K562 (cell line): ENCODE results near the gene NR3C2. TPM values are rescaled to one million over a fixed set of nuclear protein-coding genes. Genes with fewer than 3 reads are reported as not detected.

Experiments
- ATAC-seq: fragments of 200-7000 bp; cut with Tn5 transposase; 3 replicates; pipeline ENCODE4 v1.9.1; 2020; ENCODE audit warnings: moderate library complexity
- BruUV-seq: library from RNA; stranded (reverse); fragments of 400-500 nt; replicated peaks from 2 replicates; lab custom pipeline; 2021; lab: Mats Ljungman, UMichigan
- CTCF ChIA-PET: fragments of 300-600 bp; formaldehyde crosslinking; extraction: SDS; loops from one replicate; lab custom pipeline; 2021; ENCODE audit warnings: low intra/inter-chr PET ratio; lab: Yijun Ruan, JAX
- POLR2A ChIA-PET: fragments of 300-600, 350-650 bp; sonication (Branson Sonifier 250); formaldehyde crosslinking; extraction: SDS; loops from one replicate; lab custom pipeline; 2021; ENCODE audit warnings: antibody characterized with exemption, inconsistent platforms; lab: Yijun Ruan, JAX
- DNase-seq, 4 experiments: peaks; one replicate each; pipeline versions ENCODE4 v3.0.0 to v3.0.0-alpha.2; 2011 to 2018; ENCODE audit warnings: low spot score in 3 of 4, mixed read lengths in 3 of 4; ENCODE audit errors: extremely low read depth in 1 of 4
- FAIRE-seq: peaks from 2 replicates; lab custom pipeline; 2011; peaks lifted over from hg19 to GRCh38; lab: Jason Lieb, UNC
- H2AFZ ChIP-seq: 2 replicates; pipeline ENCODE4 v1.6.0; 2011; ENCODE audit warnings: low read depth, low read length, control low read depth, inconsistent platforms
- H3K27ac ChIP-seq: fragments of 200-600 bp; 3 replicates; pipeline ENCODE4 v1.8.0; 2011; ENCODE audit warnings: low read depth, mild to moderate bottlenecking, control low read depth, inconsistent platforms, low read length, moderate library complexity, mixed read lengths; ENCODE audit errors: extremely low read depth
- H3K27me3 ChIP-seq, 2 experiments: fragments of 300-600 bp in 1 of 2; 2 replicates in 1 of 2; 3 replicates in 1 of 2; pipeline versions ENCODE4 v1.6.0 to v1.8.0; 2011; ENCODE audit warnings: inconsistent platforms in 2 of 2, low read length in 2 of 2, mild to moderate bottlenecking in 1 of 2, mixed read lengths in 1 of 2, moderate library complexity in 1 of 2; ENCODE audit not compliant: control insufficient read depth in 2 of 2, insufficient read depth in 2 of 2
- H3K36me3 ChIP-seq: fragments of 300-600 bp; 3 replicates; pipeline ENCODE4 v1.8.0; 2011; ENCODE audit warnings: mild to moderate bottlenecking, low read length, inconsistent platforms; ENCODE audit not compliant: control insufficient read depth, insufficient read depth
- H3K4me1 ChIP-seq, 2 experiments: fragments of 200-600 bp in 1 of 2; replicated peaks in 1 of 2; 2 replicates in 1 of 2; 3 replicates in 1 of 2; pipeline versions ENCODE4 v1.5.1 to v1.8.0; 2011; ENCODE audit warnings: inconsistent platforms in 2 of 2, low read length in 2 of 2, mild to moderate bottlenecking in 1 of 2, mixed read lengths in 1 of 2, moderate library complexity in 1 of 2; ENCODE audit not compliant: control insufficient read depth in 2 of 2, insufficient read depth in 2 of 2
- H3K4me2 ChIP-seq: 2 replicates; pipeline ENCODE4 v1.6.1; 2011; ENCODE audit warnings: low read length, control low read depth, inconsistent platforms, mixed read lengths; ENCODE audit not compliant: insufficient read depth
- H3K4me3 ChIP-seq: fragments of 200-600 bp; sonication (generic), shearing (Covaris generic); 2 replicates; pipeline ENCODE4 v1.5.1; 2016; ENCODE audit warnings: control low read depth, inconsistent platforms
- H3K79me2 ChIP-seq: fragments of 200-600 bp; 3 replicates; pipeline ENCODE4 v1.8.0; 2011; ENCODE audit warnings: low read length, inconsistent platforms; ENCODE audit not compliant: control insufficient read depth, insufficient read depth
- H3K9ac ChIP-seq, 2 experiments: 2 replicates each; pipeline versions ENCODE4 v1.6.0 to v1.6.1; 2011; ENCODE audit warnings: low read depth in 2 of 2, low read length in 2 of 2, control low read depth in 1 of 2, inconsistent platforms in 1 of 2, mild to moderate bottlenecking in 1 of 2, mixed read lengths in 1 of 2; ENCODE audit not compliant: insufficient read depth in 1 of 2
- H3K9me1 ChIP-seq: one replicate; pipeline ENCODE4 v1.6.0; 2011; ENCODE audit warnings: inconsistent platforms, mild to moderate bottlenecking, low read length, moderate library complexity; ENCODE audit not compliant: control insufficient read depth, insufficient read depth
- H3K9me3 ChIP-seq: replicated peaks from 2 replicates; pipeline ENCODE4 v1.5.1; 2011; ENCODE audit warnings: low read depth, low read length, inconsistent platforms; ENCODE audit not compliant: control insufficient read depth, insufficient read depth
- H4K20me1 ChIP-seq: replicated peaks from 2 replicates; pipeline ENCODE4 v1.6.1; 2011; ENCODE audit warnings: low read length, inconsistent platforms, mixed read lengths; ENCODE audit not compliant: control insufficient read depth, insufficient read depth
- KLF10 ChIP-seq: fragments of 250-450 bp; sonication (Bioruptor Pico); IDR thresholded peaks from 2 replicates; pipeline ENCODE4 v1.6.1; 2021; ENCODE audit warnings: matching md5 sums
- MCM3 ChIP-seq: fragments of 450-650 bp; IDR thresholded peaks from 2 replicates; pipeline ENCODE4 v1.6.1; 2016
- NCOA6 ChIP-seq: fragments of 450-650 bp; IDR thresholded peaks from 2 replicates; pipeline ENCODE4 v1.6.1; 2017; ENCODE audit warnings: mild to moderate bottlenecking
- SMAD3 ChIP-seq: fragments of 450-650 bp; formaldehyde crosslinking; conservative IDR thresholded peaks from 2 replicates; pipeline ENCODE4 v1.4.0; 2020; ENCODE audit warnings: mild to moderate bottlenecking
- SMARCE1 ChIP-seq: fragments of 450-650 bp; IDR thresholded peaks from 2 replicates; pipeline ENCODE4 v1.7.1; 2016; ENCODE audit warnings: mild to moderate bottlenecking
- ZFP36 ChIP-seq: fragments of 150-350 bp; IDR thresholded peaks from 2 replicates; pipeline ENCODE4 v1.6.1; 2018; ENCODE audit warnings: low read length, low read depth; ENCODE audit not compliant: partially characterized antibody
- ZNF174 ChIP-seq: fragments of 250-450 bp; sonication (Bioruptor Pico); IDR thresholded peaks from 2 replicates; pipeline ENCODE4 v1.4.0; 2020; ENCODE audit warnings: mild to moderate bottlenecking
- ZNF23 ChIP-seq: fragments of 250-450 bp; sonication (Bioruptor Pico); IDR thresholded peaks from 2 replicates; pipeline ENCODE4 v1.4.0; 2020; ENCODE audit warnings: mild to moderate bottlenecking
- ZNF324 ChIP-seq: fragments of 250-450 bp; sonication (Bioruptor Pico); IDR thresholded peaks from 2 replicates; pipeline ENCODE4 v1.4.0; 2020; ENCODE audit warnings: mild to moderate bottlenecking
- WGBS: fragments of 100-300 bp; shearing (Covaris generic); methylation state at CpG from one replicate; pipeline ENCODE4 v1.1.6; 2016; ENCODE audit warnings: low coverage, mixed read lengths; ENCODE audit not compliant: insufficient coverage; ENCODE audit errors: missing lambda C conversion rate; 5-methylcytosine and 5-hydroxymethylcytosine counted together
- in situ Hi-C: fragments of 300-500 bp; cut with MboI; formaldehyde crosslinking; loops from 4 replicates; pipeline ENCODE4 v1.15.0; 2018; ENCODE audit warnings: inconsistent platforms, mixed read lengths
- intact Hi-C: fragments of 100-400 bp; cut with micrococcal nuclease; formaldehyde crosslinking; loops from 2 replicates; pipeline ENCODE4 v1.14.2; 2022
- polyA plus RNA-seq, 8 experiments: library from polyadenylated mRNA; depleted of rRNA in 4 of 8; stranded (reverse) in 5 of 8; unstranded in 3 of 8; fragments of >200 nt; fragmentation: Nextera tagmentation in 2 of 8; fragmentation: Illumina TruSeq in 1 of 8; extraction: Ambion mirVana in 2 of 8; extraction: Trizol in 1 of 8; gene quantifications; 2 replicates each; pipeline versions ENCODE4 v1.2.1 to v1.2.3, GENCODE V29; 2011 to 2014; ENCODE audit warnings: inconsistent platforms in 1 of 8, missing spikeins in 1 of 8
- total RNA-seq, 7 experiments: library from RNA; depleted of rRNA in 6 of 7; stranded (reverse); fragments of >200 nt in 6 of 7; fragmentation: Illumina TruSeq in 2 of 7; extraction: Trizol in 2 of 7; gene quantifications; 2 replicates each; pipeline versions ENCODE4 v1.2.1 to v1.2.3, GENCODE V29; 2011 to 2021; ENCODE audit warnings: low replicate concordance in 1 of 7
- TF ChIP-seq, protein P1 (sequence below): fragments of 450-650 bp; IDR thresholded peaks from 2 replicates; pipeline ENCODE4 v1.7.0; 2016; ENCODE audit warnings: borderline replicate concordance
- TF ChIP-seq, protein P2 (sequence below): sonication (generic); formaldehyde crosslinking; IDR thresholded peaks from 2 replicates; pipeline ENCODE4 v1.8.0; 2022; ENCODE audit warnings: mild to moderate bottlenecking, missing genetic modification reagents
- TF ChIP-seq, protein P3 (sequence below): sonication (generic); formaldehyde crosslinking; IDR thresholded peaks from 2 replicates; pipeline ENCODE4 v1.8.1; 2023; ENCODE audit warnings: mild to moderate bottlenecking, missing genetic modification reagents

NR3C2 gene
- total and polyA plus RNA-seq, 9 of the 15 experiments (the other 6 are each of a cell fraction or from before 2014, with no cell fraction given) = 0.01 to 0.28 (median 0.16) TPM; not detected in 2

DNA sequence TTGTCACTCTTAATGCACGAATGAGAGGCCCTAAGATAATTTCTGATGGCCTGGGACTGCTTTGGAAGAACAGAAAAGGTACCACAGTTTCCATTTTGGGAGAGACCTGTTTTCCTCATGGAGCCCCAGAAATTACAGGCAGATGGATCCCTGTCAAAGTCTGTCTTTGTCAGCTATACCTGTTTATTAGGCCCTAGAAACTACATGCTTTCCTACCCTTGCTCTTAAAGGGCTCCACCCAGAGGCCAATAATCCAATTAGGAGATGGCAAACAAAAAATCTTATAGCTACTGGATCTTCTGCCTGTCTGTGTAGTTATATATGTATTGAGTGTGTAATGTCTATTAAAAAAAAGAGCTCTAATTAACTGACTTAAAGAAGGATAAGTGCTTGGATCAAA, 141.3 kb downstream of the NR3C2 start:
- intact Hi-C loops = no loop called here
- TF ChIP-seq ZFP36 (peak; percentile 80), SMAD3 (CRISPR knock-in tag) (no peak)
- TF ChIP-seq, all 486 proteins: peak for 1
- Histone ChIP-seq H3K9me1 (no peaks in the 10 kb centered on the region), H3K9ac (no peak overlapping the region), H3K36me3 (no peaks in the 10 kb centered on the region), H3K4me3 (no peak overlapping the region), H4K20me1 (no peaks in the 10 kb centered on the region), H3K79me2 (no peaks in the 10 kb centered on the region), H3K4me1 (no peaks in the 10 kb centered on the region), H2AFZ (no peak overlapping the region), H3K27me3 (no peaks in the 10 kb centered on the region), H3K27ac (no peak overlapping the region), H3K4me2 (no peak overlapping the region), H3K9me3 (no peaks in the 10 kb centered on the region)
- ChIA-PET POLR2A (no interaction called here), CTCF (no interaction called here)
- 0% methylated on average over 1 of the region's 1 CpG for WGBS
- in situ Hi-C loops = no loop called here
- peak in 2 of 4 experiments; percentile 7 to 16 for DNase-seq
- no peak for FAIRE-seq
- BruUV-seq = no TSS peak
- ATAC-seq = no peak

DNA sequence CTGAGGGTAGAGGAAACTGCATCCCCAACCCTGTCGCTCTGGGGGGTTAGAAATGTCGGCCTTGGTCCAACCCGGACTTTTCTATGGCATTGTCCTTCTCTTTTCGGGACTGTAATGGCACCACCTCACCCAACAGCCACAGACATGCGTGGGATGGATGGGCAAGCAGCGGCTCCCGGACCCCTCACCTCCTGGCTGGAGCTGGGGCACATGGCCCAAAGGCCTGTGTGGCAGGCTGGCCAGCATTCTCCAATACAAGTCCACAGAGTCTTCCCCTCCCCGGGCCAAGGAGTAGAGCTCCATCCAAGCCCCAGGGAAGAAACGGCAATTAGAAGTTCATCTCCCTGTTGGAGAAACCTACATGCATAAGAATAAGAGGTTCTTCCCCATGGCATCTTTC, 142.9 kb downstream of the NR3C2 start:
- POLR2A ChIA-PET = no interaction called here
- TF ChIP-seq ZNF23 (CRISPR knock-in tag) (no peak), NCOA6 (no peak), KLF10 (no peak), ZNF324 (CRISPR knock-in tag) (no peak), MCM3 (no peak), ZNF174 (CRISPR knock-in tag) (no peak), SMARCE1 (no peak)
- TF ChIP-seq, protein P1, sequence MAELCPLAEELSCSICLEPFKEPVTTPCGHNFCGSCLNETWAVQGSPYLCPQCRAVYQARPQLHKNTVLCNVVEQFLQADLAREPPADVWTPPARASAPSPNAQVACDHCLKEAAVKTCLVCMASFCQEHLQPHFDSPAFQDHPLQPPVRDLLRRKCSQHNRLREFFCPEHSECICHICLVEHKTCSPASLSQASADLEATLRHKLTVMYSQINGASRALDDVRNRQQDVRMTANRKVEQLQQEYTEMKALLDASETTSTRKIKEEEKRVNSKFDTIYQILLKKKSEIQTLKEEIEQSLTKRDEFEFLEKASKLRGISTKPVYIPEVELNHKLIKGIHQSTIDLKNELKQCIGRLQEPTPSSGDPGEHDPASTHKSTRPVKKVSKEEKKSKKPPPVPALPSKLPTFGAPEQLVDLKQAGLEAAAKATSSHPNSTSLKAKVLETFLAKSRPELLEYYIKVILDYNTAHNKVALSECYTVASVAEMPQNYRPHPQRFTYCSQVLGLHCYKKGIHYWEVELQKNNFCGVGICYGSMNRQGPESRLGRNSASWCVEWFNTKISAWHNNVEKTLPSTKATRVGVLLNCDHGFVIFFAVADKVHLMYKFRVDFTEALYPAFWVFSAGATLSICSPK = no peak
- TF ChIP-seq, protein P2, sequence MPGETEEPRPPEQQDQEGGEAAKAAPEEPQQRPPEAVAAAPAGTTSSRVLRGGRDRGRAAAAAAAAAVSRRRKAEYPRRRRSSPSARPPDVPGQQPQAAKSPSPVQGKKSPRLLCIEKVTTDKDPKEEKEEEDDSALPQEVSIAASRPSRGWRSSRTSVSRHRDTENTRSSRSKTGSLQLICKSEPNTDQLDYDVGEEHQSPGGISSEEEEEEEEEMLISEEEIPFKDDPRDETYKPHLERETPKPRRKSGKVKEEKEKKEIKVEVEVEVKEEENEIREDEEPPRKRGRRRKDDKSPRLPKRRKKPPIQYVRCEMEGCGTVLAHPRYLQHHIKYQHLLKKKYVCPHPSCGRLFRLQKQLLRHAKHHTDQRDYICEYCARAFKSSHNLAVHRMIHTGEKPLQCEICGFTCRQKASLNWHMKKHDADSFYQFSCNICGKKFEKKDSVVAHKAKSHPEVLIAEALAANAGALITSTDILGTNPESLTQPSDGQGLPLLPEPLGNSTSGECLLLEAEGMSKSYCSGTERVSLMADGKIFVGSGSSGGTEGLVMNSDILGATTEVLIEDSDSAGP = no peak
- TF ChIP-seq, protein P3, sequence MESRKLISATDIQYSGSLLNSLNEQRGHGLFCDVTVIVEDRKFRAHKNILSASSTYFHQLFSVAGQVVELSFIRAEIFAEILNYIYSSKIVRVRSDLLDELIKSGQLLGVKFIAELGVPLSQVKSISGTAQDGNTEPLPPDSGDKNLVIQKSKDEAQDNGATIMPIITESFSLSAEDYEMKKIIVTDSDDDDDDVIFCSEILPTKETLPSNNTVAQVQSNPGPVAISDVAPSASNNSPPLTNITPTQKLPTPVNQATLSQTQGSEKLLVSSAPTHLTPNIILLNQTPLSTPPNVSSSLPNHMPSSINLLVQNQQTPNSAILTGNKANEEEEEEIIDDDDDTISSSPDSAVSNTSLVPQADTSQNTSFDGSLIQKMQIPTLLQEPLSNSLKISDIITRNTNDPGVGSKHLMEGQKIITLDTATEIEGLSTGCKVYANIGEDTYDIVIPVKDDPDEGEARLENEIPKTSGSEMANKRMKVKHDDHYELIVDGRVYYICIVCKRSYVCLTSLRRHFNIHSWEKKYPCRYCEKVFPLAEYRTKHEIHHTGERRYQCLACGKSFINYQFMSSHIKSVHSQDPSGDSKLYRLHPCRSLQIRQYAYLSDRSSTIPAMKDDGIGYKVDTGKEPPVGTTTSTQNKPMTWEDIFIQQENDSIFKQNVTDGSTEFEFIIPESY (CRISPR knock-in tag) = no peak

More for the DNA sequence above, 142.9 kb downstream of the NR3C2 start:
- Histone ChIP-seq H3K4me1 (no peaks in the 10 kb centered on the region), H3K9ac (no peak overlapping the region), H3K79me2 (no peaks in the 10 kb centered on the region), H3K36me3 (no peaks in the 10 kb centered on the region), H3K9me1 (no peaks in the 10 kb centered on the region), H4K20me1 (no peaks in the 10 kb centered on the region), H2AFZ (no peak overlapping the region), H3K4me3 (no peak overlapping the region), H3K9me3 (no peaks in the 10 kb centered on the region), H3K27ac (no peak overlapping the region), H3K27me3 (no peaks in the 10 kb centered on the region), H3K4me2 (no peak overlapping the region)
- DNase-seq (no peak), ATAC-seq (no peak), FAIRE-seq (no peak)
- intact Hi-C loops = no loop called here
- no TSS peak for BruUV-seq
- 0% methylated on average over 9 of the region's 9 CpGs for WGBS
- CTCF ChIA-PET = no interaction called here
- in situ Hi-C loops = no loop called here
